HEK293 (cell line): ENCODE results near the gene INTS1.

ENCODE experiments used
- CTCF ChIA-PET: fragments of 350-600 bp; formaldehyde crosslinking; extraction: SDS; loops from one replicate; lab custom pipeline; 2021; ENCODE audit warnings: antibody characterized with exemption; lab: Yijun Ruan, JAX
- POLR2A ChIA-PET: fragments of 300-600 bp; formaldehyde crosslinking; extraction: SDS; loops from one replicate; lab custom pipeline; 2020; ENCODE audit warnings: antibody characterized with exemption, inconsistent platforms; lab: Yijun Ruan, JAX
- H3K27ac ChIP-seq: fragments of 200-500 bp; sonication (Bioruptor generic); 2 replicates; pipeline ENCODE4 v1.5.1; 2014; ENCODE audit warnings: low read depth, low read length, control low read depth, inconsistent platforms; ENCODE audit errors: extremely low read depth
- H3K36me3 ChIP-seq, 2 experiments: fragments of 200-500 bp in 1 of 2; sonication (Bioruptor generic) in 1 of 2; 1 replicate in 1 of 2; 2 replicates in 1 of 2; pipeline ENCODE4 v1.5.1; 2014 to 2017; ENCODE audit warnings: inconsistent platforms in 2 of 2, low read length in 2 of 2; ENCODE audit not compliant: control insufficient read depth in 2 of 2, insufficient read depth in 1 of 2
- H3K4me1 ChIP-seq: fragments of 200-500 bp; sonication (Bioruptor generic); 2 replicates; pipeline ENCODE4 v1.5.1; 2014; ENCODE audit warnings: mild to moderate bottlenecking, low read length, inconsistent platforms; ENCODE audit not compliant: control insufficient read depth, insufficient read depth
- H3K4me3 ChIP-seq: 2 replicates; pipeline ENCODE4 v1.5.1; 2011; ENCODE audit warnings: low read depth, mild to moderate bottlenecking, control low read depth, low read length, moderate library complexity
- H3K9me3 ChIP-seq: fragments of 200-500 bp; sonication (Bioruptor generic); 2 replicates; pipeline ENCODE4 v1.5.1; 2014; ENCODE audit warnings: low read depth, low read length, inconsistent platforms; ENCODE audit not compliant: control insufficient read depth, insufficient read depth
- KLF7 ChIP-seq: fragments of 450-650 bp; formaldehyde crosslinking; IDR thresholded peaks from 2 replicates; pipeline ENCODE4 v1.5.1; 2016; ENCODE audit warnings: missing biosample characterization, missing genetic modification characterization, borderline replicate concordance
- SETDB1 ChIP-seq: IDR thresholded peaks from one replicate; pipeline ENCODE4 v1.6.1; 2017; ENCODE audit warnings: mild to moderate bottlenecking, low read length, moderate library complexity, mixed read lengths; ENCODE audit not compliant: insufficient read length
- ZBTB10 ChIP-seq: fragments of 450-650 bp; formaldehyde crosslinking; IDR thresholded peaks from 2 replicates; pipeline ENCODE4 v1.5.1; 2016; ENCODE audit warnings: missing biosample characterization, missing genetic modification characterization
- ZBTB44 ChIP-seq: fragments of 450-650 bp; IDR thresholded peaks from 2 replicates; pipeline ENCODE4 v1.5.1; 2018; ENCODE audit warnings: missing biosample characterization, mild to moderate bottlenecking, missing genetic modification characterization
- ZFHX2 ChIP-seq: fragments of 450-650 bp; formaldehyde crosslinking; conservative IDR thresholded peaks from 2 replicates; pipeline ENCODE4 v1.5.1; 2016; ENCODE audit warnings: missing biosample characterization, missing genetic modification characterization
- ZNF223 ChIP-seq: fragments of 450-650 bp; formaldehyde crosslinking; IDR thresholded peaks from 2 replicates; pipeline ENCODE4 v1.5.1; 2016; ENCODE audit warnings: missing biosample characterization, missing genetic modification characterization
- ZNF501 ChIP-seq: fragments of 450-650 bp; formaldehyde crosslinking; IDR thresholded peaks from 2 replicates; pipeline ENCODE4 v1.5.1; 2016; ENCODE audit warnings: missing biosample characterization, missing genetic modification characterization
- ZNF585B ChIP-seq: fragments of 450-650 bp; formaldehyde crosslinking; IDR thresholded peaks from 2 replicates; pipeline ENCODE4 v1.5.1; 2016; ENCODE audit warnings: missing biosample characterization, missing genetic modification characterization
- ZNF645 ChIP-seq: fragments of 450-650 bp; formaldehyde crosslinking; IDR thresholded peaks from 2 replicates; pipeline ENCODE4; 2016; ENCODE audit warnings: missing biosample characterization, missing genetic modification characterization
- ZSCAN30 ChIP-seq: fragments of 450-650 bp; IDR thresholded peaks from 2 replicates; pipeline ENCODE4 v1.5.1; 2018; ENCODE audit warnings: missing biosample characterization, mild to moderate bottlenecking, missing genetic modification characterization, moderate library complexity

INTS1 gene

GRCh38 chr7:1501487-1502270, 2.5 kb downstream of the INTS1 start (continued):
- TF ChIP-seq SETDB1 (no peak), KLF7 (tag by site-specific recombination) (no peak), ZBTB10 (tag by site-specific recombination) (no peak), ZSCAN30 (no peak), ZNF501 (tag by site-specific recombination) (no peak)
- TF ChIP-seq, all 188 proteins: peak for 0

GRCh38 chr7:1500064-1500807, 4.0 kb downstream of the INTS1 start:
- Histone ChIP-seq H3K27ac (no peak overlapping the region), H3K4me1 (no peaks in the 10 kb centered on the region), H3K9me3 (no peaks in the 10 kb centered on the region), H3K4me3 (no peak overlapping the region), H3K36me3 (peaks cover 6 to 63% of the 10 kb centered on the region in 2 experiments; a peak in 2 of 3 replicates)
- CTCF ChIA-PET, result interaction anchor here (0.6 kb wide), 1 partner anchor 310 kb away, joined by 3 read pairs; no protein-coding TSS in a partner anchor
- POLR2A ChIA-PET, result no interaction called here
- TF ChIP-seq ZFHX2 (tag by site-specific recombination) (no peak), ZNF585B (tag by site-specific recombination) (no peak), ZNF645 (tag by site-specific recombination) (no peak), ZBTB44 (no peak)

GRCh38 chr7:1499367-1500029, 4.7 kb downstream of the INTS1 start:
- ChIA-PET POLR2A (no interaction called here), CTCF (no interaction called here)
- no peak overlapping the region for H3K27ac ChIP-seq
- no peak for TF ChIP-seq ZNF223 (tag by site-specific recombination)
- H3K4me1 ChIP-seq, result no peaks in the 10 kb centered on the region
- peaks cover 6 to 64% of the 10 kb centered on the region in 2 experiments; a peak in 2 of 3 replicates for H3K36me3 ChIP-seq
- no peak overlapping the region for H3K4me3 ChIP-seq
- no peaks in the 10 kb centered on the region for H3K9me3 ChIP-seq
